Peyer's patch (tissue), 4 donors: ENCODE measurements around the gene RHBDD3. TPM values are rescaled to one million over a fixed set of nuclear protein-coding genes. Genes with fewer than 3 reads are reported as not detected.

Experiments
- DNase-seq, 3 donors: peaks; one replicate each; pipeline ENCODE4 v3.0.0-alpha.2; 2017 to 2019
- H3K27ac ChIP-seq, 4 donors: fragments of 200-600 bp; sonication (generic); one replicate each; pipeline ENCODE4 v1.5.1; 2016 to 2019
- H3K27me3 ChIP-seq, 2 donors: fragments of 200-600 bp; sonication (generic); one replicate each; pipeline ENCODE4 v1.5.1; 2019
- H3K36me3 ChIP-seq, 3 donors: fragments of 200-600 bp; sonication (generic); one replicate each; pipeline ENCODE4 v1.5.1; 2016 to 2019
- H3K4me1 ChIP-seq, 4 donors: fragments of 200-600 bp; sonication (generic); one replicate each; pipeline ENCODE4 v1.5.1; 2016 to 2019
- H3K4me3 ChIP-seq, 4 donors: fragments of 200-600 bp; sonication (generic); 1 replicate in 3 of 4; 2 replicates in 1 of 4; pipeline ENCODE4 v1.5.1; 2016 to 2019; ENCODE audit warnings: mild to moderate bottlenecking in 1 of 4
- H3K9me3 ChIP-seq, 4 donors: fragments of 200-600 bp; sonication (generic); one replicate each; pipeline ENCODE4 v1.5.1; 2016 to 2019; ENCODE audit warnings: mild to moderate bottlenecking in 1 of 4
- CTCF ChIP-seq, 6 experiments: fragments of 450-650 bp in 4 of 6; fragments of 200-600 bp in 2 of 6; sonication (generic) in 1 of 6; IDR thresholded peaks; one replicate each; pipeline ENCODE4 v1.5.1; 2017 to 2019; ENCODE audit warnings: antibody characterized with exemption in 6 of 6, mild to moderate bottlenecking in 3 of 6, moderate library complexity in 1 of 6
- POLR2A ChIP-seq, 2 donors: fragments of 450-650 bp; IDR thresholded peaks; one replicate each; pipeline ENCODE4 v1.5.1; 2017; ENCODE audit warnings: antibody characterized with exemption in 2 of 2, mild to moderate bottlenecking in 2 of 2, moderate library complexity in 2 of 2
- total RNA-seq, 4 donors: library from RNA; depleted of rRNA; stranded (reverse); fragments of >200 nt; gene quantifications; one replicate each; pipeline ENCODE4 v1.1.0, GENCODE V29; 2016

Gene RHBDD3
- total RNA-seq, 4 donors from 2014 or later: 25.4 to 47.2 (median 36.2) TPM

- Histone ChIP-seq H3K27me3 (no peaks in the 10 kb centered on the region), H3K27ac (no peak overlapping the region), H3K9me3 (no peaks in the 10 kb centered on the region), H3K4me3 (no peak overlapping the region), H3K4me1 (peaks cover 0 to 26% (median 6%) of the 10 kb centered on the region in 4 donors), H3K36me3 (peaks cover 0 to 14% (median 0%) of the 10 kb centered on the region in 3 donors)
- DNase-seq: peak in 1 of 3 donors; percentile 10
- TF ChIP-seq CTCF (IDR thresholded peaks at IDR 0.05): no peak
- TF ChIP-seq POLR2A (IDR thresholded peaks at IDR 0.05): no peak
Observed at GRCh38 chr22:29265305-29265704, 2.5 kb downstream of the RHBDD3 start.

GRCh38 chr22:29263791-29264276 is 3.9 kb downstream of the RHBDD3 start:
- Histone ChIP-seq H3K36me3 (peaks cover 0 to 19% (median 0%) of the 10 kb centered on the region in 3 donors), H3K27ac (no peak overlapping the region)
- TF ChIP-seq POLR2A (IDR thresholded peaks at IDR 0.05): no peak

GRCh38 chr22:29260601-29261315 is 7.0 kb downstream of the RHBDD3 start:
- H3K36me3 ChIP-seq: peaks cover 0 to 19% (median 0%) of the 10 kb centered on the region in 3 donors
- no peak overlapping the region for H3K27ac ChIP-seq

More at GRCh38 chr22:29263791-29264276, 3.9 kb downstream of the RHBDD3 start:
- DNase-seq: no peak
- Histone ChIP-seq H3K27me3 (no peaks in the 10 kb centered on the region), H3K4me3 (no peak overlapping the region), H3K4me1 (peaks cover 0 to 13% (median 4%) of the 10 kb centered on the region in 4 donors), H3K9me3 (no peaks in the 10 kb centered on the region)

GRCh38 chr22:29260031-29260560 is 7.7 kb downstream of the RHBDD3 start:
- H3K4me1 ChIP-seq: no peaks in the 10 kb centered on the region
- peaks cover 0 to 14% (median 0%) of the 10 kb centered on the region in 3 donors for H3K36me3 ChIP-seq
- no peaks in the 10 kb centered on the region for H3K27me3 ChIP-seq

More at GRCh38 chr22:29260601-29261315, 7.0 kb downstream of the RHBDD3 start:
- Histone ChIP-seq H3K4me1 (no peaks in the 10 kb centered on the region), H3K27me3 (no peaks in the 10 kb centered on the region), H3K4me3 (no peak overlapping the region), H3K9me3 (no peaks in the 10 kb centered on the region)
- TF ChIP-seq POLR2A (IDR thresholded peaks at IDR 0.05) (no peak), CTCF (IDR thresholded peaks at IDR 0.05) (no peak)
- DNase-seq: peak in 1 of 3 donors; percentile 12

GRCh38 chr22:29259253-29259899 is 8.4 kb downstream of the RHBDD3 start:
- no peaks in the 10 kb centered on the region for H3K4me1 ChIP-seq
- no peaks in the 10 kb centered on the region for H3K27me3 ChIP-seq
- peaks cover 0 to 7% (median 0%) of the 10 kb centered on the region in 3 donors for H3K36me3 ChIP-seq
- no peaks in the 10 kb centered on the region for H3K9me3 ChIP-seq
- H3K4me3 ChIP-seq: no peak overlapping the region
- TF ChIP-seq POLR2A (IDR thresholded peaks at IDR 0.05) (no peak), CTCF (IDR thresholded peaks at IDR 0.05) (no peak)
- H3K27ac ChIP-seq: no peak overlapping the region
- DNase-seq: peak in 1 of 3 donors; percentile 8

More at GRCh38 chr22:29260031-29260560, 7.7 kb downstream of the RHBDD3 start:
- H3K9me3 ChIP-seq: no peaks in the 10 kb centered on the region
- TF ChIP-seq CTCF (IDR thresholded peaks at IDR 0.05) (no peak), POLR2A (IDR thresholded peaks at IDR 0.05) (no peak)
- H3K4me3 ChIP-seq: no peak overlapping the region
- no peak for DNase-seq
- no peak overlapping the region for H3K27ac ChIP-seq
